ENCODE measurements around the gene GAMT.

The GAMT gene

DNA sequence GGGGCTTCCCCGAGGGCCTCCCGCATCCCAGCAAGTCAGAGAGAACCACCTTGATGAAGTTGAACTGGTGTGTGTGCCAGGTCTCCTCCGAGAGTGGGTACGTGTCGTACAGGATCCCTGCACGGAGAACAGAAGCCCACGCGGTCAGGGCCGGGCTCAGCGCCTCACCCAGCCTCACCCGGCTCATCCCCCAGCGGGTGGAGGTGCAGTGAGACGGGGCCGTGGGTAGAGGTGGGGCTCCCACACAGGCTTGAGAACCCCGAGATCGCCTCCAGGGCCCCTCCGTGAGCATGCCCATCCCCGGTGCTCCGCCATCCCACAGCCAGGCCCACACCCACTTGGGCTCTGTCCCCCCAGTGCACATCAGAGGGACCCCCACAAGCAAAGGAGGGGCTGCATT is 2.3 kb downstream of the GAMT start:
- DNase-seq, result no peak

DNA sequence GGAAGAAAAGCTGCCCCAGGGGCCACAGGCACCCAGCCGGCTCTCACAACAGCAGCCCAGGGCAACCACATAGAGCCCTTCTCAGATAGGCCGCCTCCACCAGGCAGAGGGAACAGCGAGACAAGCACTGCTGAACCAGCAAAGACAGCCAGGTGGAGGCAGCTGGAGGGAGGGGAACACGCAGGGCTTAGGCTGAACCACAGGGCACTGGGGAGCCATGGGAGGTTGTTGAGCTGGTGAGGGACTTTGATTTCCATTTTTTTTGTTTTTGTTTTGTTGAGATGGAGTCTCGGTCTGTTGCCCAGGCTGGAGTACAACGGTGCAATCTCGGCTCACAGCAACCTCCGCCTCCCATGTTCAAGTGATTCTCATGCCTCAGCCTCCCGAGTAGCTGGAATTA is 3.5 kb downstream of the GAMT start:
- no peak for DNase-seq

DNA sequence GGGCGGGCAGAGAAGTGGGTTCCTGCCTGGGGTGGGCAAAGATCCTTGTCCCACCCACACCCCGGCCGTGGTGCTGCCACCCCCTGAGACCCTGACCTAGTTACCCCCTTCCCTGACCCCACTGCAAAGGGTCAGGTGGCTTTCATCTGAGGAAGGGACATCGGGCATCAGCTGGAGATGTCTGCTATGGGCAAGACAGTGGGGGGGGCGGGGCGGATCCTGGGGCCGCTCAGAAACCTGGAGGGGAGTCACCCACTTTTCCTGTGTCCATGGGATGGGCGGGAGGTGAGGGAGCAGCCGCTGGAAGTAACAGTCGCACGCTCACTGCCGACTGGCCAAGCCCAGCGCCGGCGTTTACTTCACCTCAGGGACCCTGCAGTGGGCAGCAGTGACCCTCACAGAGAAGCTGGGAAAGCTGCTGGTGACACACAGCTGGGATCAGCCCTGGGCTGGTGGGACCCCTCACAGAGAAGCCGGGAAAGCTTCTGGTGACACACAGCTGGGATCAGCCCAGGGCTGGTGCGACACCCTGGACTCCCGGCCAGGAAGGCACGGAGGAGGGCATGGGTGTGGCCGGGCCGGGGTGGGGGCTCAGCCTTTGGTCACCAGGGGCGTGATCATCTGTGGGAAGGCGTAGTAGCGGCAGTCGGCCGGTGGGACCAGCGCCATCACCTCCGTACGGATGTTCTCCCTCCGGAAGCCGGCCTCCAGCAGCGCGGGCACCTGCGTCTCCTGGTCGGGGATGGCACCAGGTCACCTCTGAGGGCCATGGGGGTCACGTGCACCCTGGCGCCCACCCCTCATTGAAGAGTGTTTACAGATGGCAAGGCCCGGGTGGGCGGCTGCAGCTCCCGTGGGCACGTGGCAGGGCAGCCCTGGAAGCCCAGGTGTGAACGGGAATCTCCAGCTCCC is 4.3 kb downstream of the GAMT start:
- DNase-seq, result no peak

DNA sequence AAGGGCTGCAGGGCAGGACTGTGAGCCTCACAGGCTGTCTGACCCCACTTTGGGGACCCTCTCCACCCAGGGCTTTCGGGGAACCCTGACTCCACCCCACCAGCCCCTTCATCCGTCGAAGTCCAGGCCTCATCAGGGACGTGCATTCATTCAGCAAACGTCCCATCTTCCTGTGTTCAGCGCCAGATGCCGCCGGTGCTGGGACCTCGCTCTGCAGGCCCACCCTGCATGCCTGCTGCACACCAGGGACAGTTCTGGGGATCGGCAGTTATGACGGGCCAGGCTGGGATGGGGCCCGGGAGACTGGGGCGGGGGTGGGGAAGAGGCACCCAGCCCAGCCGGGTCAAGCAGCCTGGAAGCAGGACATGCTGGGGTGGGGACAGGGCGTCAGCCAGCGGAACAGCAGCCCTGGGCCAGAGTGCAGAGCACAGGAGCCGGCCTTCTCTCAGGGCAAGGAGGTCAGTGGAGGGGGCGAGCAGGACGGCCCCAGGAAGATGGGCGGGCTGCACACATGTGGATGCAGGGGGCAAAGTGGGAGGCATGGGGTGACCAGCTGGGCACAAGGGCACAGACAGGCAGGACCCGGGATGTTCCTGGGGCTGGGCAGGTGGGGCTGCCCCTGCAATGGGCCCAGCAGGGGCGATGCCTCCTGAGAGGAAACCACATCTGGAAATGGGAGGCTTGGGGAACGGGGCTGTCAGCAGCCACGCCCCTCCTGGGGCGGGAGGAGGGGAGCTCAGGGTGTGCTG is 5.1 kb downstream of the GAMT start:
- no peak for DNase-seq

DNA sequence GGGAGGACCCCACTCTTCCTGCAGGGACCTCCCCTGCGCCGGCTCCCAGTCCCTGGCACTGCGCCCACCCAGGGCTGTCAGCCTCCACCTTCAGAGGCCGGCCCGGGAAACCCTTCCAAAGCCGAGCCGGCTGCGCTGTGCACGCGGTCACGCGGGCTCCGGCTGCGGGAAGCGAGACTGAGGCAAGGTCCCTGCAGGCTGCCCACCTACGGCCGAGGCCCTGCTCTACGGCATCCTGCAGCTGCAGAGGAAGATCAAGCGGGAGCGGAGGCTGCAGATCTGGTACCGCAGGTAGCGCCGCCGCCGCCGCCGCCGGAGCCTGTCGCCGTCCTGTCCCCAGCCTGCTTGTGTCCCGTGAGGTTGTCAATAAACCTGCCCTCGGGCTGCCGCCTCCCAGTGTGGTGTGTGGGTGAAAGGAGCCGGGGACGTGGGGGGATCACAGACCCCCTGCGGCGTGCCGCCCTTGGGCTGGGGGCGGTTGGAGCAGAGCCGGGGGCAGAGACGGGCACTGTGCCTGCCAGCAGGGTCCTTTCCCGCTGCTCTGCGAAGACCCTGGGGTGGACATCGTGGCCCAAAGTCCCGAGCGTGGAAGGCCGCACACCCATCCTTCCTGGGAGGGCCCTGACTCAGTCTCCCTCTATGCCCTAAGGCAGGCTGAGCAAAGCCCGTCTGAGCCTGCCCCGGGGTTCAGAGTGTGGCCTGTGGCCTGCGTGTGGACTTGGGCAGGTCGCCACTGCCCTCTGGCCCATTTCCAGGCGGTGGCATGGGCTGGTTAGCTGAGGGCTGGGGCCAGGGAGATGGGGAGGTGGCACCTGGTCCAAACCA is 5.9 kb downstream of the GAMT start:
- DNase-seq, result no peak

DNA sequence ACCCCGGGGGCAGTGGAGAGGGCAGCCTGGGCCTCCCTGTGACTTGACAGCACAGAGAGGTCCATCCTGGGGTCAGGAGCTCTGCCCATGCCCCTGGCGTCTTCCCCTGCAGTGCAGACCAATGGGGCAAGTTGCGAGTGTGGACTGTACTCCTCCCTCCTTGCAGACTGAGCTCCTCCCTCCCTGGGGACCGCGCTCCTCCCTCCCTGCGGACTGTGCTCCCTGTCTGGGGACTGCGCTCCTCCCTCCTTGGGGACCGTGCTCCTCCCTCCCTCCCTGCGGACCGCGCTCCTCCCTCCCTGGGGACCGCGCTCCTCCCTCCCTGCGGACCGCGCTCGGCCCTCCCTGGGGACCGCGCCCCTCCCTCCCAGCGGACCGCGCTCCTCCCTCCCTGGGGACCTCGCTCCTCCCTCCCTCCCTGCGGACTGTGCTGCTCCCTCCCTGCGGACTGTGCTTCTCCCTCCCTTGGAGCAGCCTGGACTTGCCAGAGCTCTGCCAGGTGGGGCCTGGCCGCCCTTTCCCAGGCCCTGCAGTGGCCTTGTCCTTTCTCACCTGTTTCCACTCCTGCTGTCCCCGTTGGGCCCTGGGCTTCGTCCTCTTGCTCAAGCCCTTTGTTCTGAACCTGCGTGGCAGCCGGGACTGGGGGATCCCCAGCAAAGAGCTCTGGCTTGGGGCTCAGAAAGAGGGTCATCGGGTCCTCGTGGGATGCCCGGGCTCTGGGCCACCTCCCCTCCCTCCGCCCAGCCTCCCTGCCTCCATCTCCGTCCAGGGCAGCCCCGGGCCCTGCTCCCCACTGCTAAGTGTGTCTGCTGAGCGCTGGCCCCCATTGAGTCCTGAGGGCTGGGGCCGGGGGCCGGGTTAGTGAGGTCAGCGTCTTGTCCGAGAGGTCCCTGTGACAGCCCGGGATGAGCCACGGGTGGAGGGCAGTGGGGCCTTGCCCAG is 6.8 kb downstream of the GAMT start:
- DNase-seq, result no peak

DNA sequence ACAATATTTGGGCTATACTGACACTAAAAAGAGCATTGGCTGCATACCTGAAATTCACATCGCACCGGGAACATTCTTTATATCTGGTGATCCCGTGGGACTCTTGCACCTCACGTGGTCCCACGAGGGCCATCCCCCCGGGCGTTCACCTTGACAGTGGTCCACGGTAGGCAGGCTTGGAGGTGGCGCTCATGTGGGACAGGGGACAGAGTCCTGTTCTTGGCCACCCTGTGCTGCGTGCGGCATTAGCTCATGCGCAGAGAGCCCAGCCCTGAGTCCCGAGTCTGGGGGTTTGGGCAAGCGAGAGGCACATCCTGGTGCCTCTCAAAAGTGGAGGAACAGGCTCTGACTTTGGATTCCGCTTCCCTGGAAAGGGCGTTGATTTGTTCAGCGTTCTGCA is 7.5 kb downstream of the GAMT start:
- DNase-seq, result no peak

DNA sequence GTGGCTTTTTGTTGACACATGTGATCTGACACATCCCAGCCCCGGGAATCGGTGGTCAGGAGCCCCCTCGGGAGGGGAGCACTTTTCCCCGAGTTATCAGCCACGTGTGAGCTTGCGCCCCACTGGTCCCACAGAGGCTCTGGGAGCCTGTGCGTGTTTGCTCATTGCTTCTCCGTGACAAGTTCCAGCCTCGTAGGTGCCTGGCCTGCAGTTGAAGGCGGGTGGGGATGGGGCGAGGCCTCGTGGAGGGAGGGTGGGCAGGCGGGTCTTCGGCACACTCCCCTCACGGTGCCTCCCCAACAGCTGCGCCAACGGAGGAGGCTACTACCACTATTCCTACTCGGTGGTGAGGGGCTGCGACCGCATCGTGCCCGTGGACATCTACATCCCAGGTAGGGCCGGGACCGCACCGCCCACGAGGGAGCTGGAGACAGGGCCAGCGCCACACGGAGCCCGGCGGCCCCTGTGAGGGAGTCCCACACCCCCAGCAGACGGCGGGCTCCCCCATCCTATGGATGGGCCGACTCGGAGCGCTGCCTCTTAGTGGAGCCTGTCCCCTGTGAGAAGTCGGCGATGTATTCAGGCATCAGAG is 8.3 kb downstream of the GAMT start:
- no peak for DNase-seq

DNA sequence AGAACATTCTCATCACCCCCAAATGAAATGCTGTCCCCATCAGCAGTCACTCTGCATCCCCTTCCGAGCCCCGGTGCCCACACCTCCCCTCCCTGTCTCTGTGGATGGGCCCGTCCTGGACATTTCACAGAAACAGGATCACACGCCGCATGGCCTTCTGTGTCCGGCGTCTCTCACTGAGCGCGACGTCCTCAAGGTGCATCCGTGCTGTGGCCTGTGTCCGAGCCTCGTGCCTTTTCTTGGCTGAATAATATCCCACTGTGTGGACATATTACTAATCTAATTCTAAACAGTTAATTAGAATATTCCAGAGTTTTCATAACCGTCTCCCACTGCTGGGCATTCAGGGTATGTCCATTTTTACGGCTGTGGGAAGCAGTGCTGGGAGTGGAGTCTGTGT is 8.9 kb downstream of the GAMT start:
- DNase-seq, result no peak

DNA sequence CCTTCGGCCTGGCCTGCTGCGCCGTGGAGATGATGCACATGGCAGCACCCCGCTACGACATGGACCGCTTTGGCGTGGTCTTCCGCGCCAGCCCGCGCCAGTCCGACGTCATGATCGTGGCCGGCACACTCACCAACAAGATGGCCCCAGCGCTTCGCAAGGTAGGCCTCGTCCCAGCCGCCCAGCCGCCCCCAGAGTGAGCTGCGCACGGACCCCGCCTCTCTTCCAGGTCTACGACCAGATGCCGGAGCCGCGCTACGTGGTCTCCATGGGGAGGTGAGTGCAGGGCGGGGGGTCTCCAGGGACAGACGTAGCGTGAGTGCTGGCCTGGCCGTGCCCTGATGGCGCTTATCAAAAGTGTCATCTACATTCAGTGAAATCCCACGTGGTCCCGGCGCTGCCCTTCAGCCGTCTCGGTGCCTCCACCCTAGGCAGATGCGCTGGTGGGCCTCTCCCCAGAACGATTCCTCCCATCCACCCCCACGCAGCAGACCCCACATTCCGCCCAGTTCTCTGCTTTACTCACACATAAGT is 10.4 kb downstream of the GAMT start:
- DNase-seq, result no peak

DNA sequence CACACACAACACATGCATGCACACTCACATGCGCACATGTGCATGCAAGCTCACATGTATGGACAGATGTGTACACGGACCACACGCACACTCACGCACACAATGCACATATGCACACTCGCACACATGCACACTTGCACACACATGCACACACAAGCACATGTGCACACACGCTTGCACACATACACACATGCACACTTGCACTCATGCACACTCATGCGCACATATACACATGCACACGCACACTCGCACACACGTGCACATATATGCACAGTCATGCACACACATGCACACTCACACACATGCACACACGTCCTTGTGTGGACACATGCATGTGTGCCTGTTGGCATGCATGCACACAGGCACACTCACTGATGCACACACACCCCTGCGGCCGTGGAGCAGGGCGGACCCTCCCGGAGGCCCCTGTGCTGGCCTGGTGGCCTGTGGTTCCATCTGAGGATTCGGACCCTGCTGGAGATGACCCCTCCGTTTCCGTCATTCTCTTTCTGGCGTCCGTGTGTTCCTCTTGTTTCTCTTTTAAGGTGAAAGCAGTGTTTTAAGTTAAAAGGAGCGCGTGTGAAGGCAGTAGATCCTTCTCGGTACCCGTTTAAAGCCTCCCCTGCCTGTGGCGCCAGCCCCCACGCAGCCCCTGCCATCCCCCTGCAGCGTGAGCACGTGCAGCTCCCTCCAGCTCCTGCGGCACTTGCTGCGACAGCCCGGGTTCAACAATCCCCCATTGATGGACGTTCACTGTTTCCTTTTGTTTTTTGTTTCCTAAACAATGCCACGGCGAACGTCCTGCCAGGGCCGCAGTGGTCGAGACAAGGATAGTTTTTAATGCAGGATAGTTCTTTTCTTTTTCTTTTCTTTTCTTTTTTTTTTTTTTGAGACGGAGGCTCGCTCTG is 12.1 kb downstream of the GAMT start:
- no peak for DNase-seq

DNA sequence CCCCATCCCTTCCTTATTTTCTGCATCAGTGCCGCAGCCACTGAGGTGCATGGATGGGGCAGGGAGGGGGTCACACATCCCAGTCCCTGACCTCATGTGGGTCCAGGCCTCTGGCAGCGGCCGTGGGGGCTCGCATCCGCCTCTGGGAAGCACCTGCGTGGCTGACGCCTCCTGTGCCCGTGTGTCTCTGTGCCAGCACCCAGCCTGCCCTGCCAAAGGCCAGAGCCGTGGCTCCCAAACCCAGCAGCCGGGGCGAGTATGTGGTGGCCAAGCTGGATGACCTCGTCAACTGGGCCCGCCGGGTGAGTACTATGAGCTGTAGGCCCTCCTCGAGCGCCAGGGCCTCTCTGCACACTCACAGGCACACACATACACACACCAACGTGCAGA is 12.7 kb downstream of the GAMT start:
- DNase-seq, result no peak

DNA sequence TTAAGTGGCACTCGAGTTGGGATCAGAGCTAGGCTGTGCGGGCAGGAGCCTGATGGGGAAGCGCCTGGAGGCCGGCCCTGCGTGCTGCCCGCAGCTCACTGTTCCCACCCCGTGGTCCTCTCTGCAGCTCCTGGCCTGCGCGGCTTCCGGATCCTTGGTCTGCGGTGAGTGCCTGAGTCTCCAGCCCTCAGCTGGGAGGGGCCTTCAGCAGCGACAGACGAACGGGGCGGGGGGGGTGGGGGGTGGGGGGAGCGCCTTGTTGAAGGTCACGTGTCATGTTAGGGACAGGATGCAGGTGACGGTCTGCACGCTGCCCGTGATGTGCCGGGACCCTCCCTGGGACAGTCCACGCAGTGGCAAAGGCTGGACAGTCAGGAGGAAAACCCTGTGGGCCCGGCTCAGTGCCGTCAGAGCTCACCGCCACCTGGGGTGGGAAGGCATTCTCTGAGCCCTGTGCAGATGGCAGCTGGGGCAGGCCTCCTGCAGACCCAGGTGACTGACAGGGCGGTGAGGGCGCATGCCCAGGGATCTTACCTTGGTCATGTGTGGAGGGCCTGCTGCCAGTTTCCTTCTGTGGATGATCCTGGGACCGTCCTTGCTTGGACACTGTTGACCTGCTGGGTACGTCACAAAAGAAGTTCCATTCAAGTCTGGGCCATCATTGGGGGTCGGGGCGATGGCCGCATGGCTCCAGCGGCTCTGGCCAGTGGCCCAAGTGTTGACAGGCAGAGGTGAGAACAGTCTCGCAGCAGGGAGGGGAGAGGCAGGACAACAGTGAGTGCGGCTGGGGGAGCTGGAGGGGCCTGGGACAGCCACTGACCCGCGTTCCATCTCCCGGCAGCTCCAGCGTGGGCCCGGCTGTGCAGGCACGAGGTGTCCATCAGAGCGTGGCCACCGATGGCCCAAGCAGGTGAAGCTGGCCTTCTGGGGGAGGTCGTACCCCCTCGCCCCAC is 13.4 kb downstream of the GAMT start:
- no peak for DNase-seq

DNA sequence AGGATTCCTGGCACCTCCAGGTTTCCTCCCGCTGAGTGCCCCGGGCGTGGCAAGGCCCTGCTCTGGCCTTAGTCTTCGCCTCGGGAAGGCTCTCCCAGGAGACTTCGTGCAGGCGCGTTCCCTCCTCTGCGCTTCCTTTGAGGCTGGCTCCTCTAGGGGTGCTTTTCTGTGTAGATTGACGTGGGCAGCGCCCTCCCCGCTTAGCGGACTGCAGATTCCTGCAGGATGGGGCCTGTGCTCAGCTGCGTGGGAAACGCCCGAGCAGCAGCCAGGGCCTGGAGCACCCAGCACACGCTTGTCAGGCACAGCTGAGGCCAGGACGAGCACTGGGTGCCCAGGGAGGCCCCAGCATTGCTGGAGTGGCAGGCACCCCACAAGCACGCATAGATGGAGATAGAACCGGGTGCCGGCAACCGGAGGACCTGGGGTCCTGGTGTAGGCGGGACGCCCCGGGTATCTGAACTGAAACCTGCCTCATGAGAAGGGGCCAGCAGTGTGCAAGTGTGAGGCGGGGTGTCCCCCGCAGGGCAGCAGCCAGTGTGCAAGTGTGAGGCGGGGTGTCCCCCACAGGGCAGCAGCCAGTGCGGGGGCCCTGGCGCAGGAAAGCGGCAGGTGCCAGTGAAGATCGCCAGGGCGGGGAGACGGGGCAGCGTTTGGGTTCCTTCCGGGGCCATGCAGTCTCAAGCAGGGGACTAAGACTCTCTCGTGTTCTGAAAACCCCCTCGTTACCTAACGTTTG is 14.2 kb downstream of the GAMT start:
- DNase-seq, result no peak

DNA sequence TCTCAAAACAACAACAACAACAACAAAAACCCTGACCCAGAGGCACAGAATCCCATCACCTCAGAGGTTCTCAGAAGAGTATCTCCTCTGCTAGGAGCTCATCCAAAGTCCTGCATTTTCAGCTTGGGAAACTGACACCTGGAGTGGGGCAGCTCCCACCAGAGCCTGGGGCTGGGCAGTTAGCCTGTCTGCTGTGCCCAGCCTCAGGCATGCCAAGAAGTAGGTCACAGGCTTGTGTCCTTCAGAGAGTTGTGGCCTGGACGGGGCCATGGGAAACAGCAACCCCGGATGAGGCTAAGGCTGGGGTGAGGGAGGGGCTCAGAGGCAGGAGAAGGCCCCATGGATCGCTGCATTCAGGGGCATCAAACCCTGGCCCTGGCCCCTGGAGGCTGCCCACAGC is 15.5 kb downstream of the GAMT start:
- no peak for DNase-seq

DNA sequence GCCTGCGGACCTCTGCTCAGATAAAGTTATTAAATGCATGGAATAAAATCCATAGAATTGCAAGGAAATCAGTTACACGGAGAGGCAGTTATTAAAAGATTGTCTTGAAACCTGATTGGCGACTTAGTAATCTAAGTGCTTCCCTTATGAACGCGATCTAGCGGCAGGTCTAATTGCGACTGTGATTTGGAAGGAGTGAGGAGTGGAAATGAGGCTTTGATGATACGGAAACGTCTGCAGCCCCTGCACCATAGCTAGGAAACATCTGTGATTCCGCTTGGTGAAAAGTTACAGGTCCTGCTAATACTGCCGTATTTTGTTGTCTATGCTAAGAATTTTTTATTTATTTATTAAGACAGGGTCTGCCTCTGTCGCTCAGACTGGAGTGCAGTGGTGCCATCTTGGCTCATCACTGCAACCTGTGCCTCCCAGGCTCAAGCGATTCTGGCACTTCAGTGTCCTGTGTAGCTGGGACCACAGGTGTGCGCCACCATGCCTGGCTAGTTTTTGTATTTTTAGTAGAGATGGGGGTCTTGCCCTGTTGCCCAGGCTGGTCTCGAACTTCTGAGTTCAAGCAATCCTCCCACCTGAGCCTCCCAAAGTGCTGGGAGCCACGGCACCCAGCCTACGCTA is 16.7 kb downstream of the GAMT start:
- DNase-seq, result no peak

DNA sequence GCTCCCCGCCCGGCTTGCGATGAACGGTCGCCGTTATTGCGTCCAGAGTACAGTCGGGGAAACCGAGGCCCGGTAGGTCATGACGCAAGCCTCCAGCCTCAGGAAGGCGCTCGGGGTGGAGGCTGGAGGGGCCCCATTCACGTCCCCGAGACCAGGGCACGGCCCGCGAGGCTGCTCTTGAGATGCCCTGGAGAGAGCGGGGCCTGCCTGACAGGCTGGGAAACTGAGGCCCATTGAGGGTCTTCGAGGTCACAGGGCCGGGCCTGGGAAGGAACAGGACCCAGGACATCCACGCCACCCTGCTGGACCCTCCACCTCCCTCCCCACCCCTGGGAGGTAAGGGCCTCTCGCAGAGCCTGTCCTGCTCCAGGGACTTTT is 17.3 kb downstream of the GAMT start:
- DNase-seq, result no peak

Measured in suppressor macrophage treated with lipopolysaccharide for 1 hour (primary cell).